T-cell (primary cell): Measurements from ENCODE around the gene JARID2. TPM values are rescaled to one million over a fixed set of nuclear protein-coding genes. Genes with fewer than 3 reads are reported as not detected.

ENCODE experiments used
- ATAC-seq, 4 experiments: fragments of 200-7000 bp in 3 of 4; fragments of 150-1000 bp in 1 of 4; cut with Tn5 transposase; replicated peaks in 1 of 4; 1 replicate in 3 of 4; 2 replicates in 1 of 4; pipeline ENCODE4 v1.10.0; 2021; ENCODE audit warnings: moderate library complexity in 3 of 4, mild to moderate bottlenecking in 2 of 4, moderate number of reproducible peaks in 1 of 4
- CTCF ChIA-PET, 2 donors: fragments of 300-600 bp; sonication (Branson Sonifier 250); formaldehyde crosslinking; loops; one replicate each; lab custom pipeline; 2022; ENCODE audit warnings: antibody characterized with exemption in 2 of 2; lab: Charles Lee
- POLR2A ChIA-PET, 2 donors: fragments of 300-600 bp; sonication (Branson Sonifier 250); formaldehyde crosslinking; loops; one replicate each; lab custom pipeline; 2022; ENCODE audit warnings: antibody characterized with exemption in 2 of 2; lab: Charles Lee
- DNase-seq, 35 experiments: peaks; one replicate each; pipeline versions ENCODE4 v3.0.0 to v3.0.0-alpha.2; 2013 to 2023
- H3K27ac ChIP-seq: one replicate; pipeline ENCODE4 v1.5.1; 2013; ENCODE audit warnings: low read length
- H3K27me3 ChIP-seq, 2 experiments: replicated peaks in 1 of 2; 1 replicate in 1 of 2; 2 replicates in 1 of 2; pipeline versions ENCODE4 v1.6.1 to v1.7.0; 2013; ENCODE audit warnings: low read length in 1 of 2, mixed read lengths in 1 of 2; ENCODE audit not compliant: control insufficient read depth in 2 of 2, insufficient read depth in 2 of 2; ENCODE audit errors: extremely low read depth in 1 of 2
- H3K36me3 ChIP-seq, 2 donors: 1 replicate in 1 of 2; 2 replicates in 1 of 2; pipeline versions ENCODE4 v1.6.1 to v1.7.0; 2013; ENCODE audit warnings: low read length in 1 of 2; ENCODE audit not compliant: control insufficient read depth in 2 of 2, insufficient read depth in 1 of 2; ENCODE audit errors: extremely low read depth in 1 of 2
- H3K4me1 ChIP-seq, 2 experiments: 1 replicate in 1 of 2; 2 replicates in 1 of 2; pipeline versions ENCODE4 v1.6.1 to v1.7.0; 2013; ENCODE audit warnings: low read length in 2 of 2, mixed read lengths in 1 of 2; ENCODE audit not compliant: insufficient read depth in 2 of 2, control insufficient read depth in 1 of 2; ENCODE audit errors: extremely low read depth in 1 of 2
- H3K4me3 ChIP-seq, 2 donors: 1 replicate in 1 of 2; 2 replicates in 1 of 2; pipeline versions ENCODE4 v1.5.1 to v1.7.0; 2013; ENCODE audit warnings: mild to moderate bottlenecking in 2 of 2, low read length in 1 of 2, moderate library complexity in 1 of 2; ENCODE audit not compliant: control insufficient read depth in 1 of 2; ENCODE audit errors: extremely low read depth in 1 of 2
- H3K9me3 ChIP-seq: 2 replicates; pipeline ENCODE4 v1.7.0; 2013
- H3K27ac Mint-ChIP-seq, 2 donors: one replicate each; pipeline ENCODE4 v1.8.0; 2020 to 2021; ENCODE audit warnings: mild to moderate bottlenecking in 2 of 2, mixed read lengths in 2 of 2
- H3K27me3 Mint-ChIP-seq, 2 donors: one replicate each; pipeline ENCODE4 v1.8.0; 2021 to 2022; ENCODE audit warnings: mixed read lengths in 2 of 2
- H3K36me3 Mint-ChIP-seq: one replicate; pipeline ENCODE4 v1.8.0; 2021; ENCODE audit warnings: mixed read lengths
- H3K4me1 Mint-ChIP-seq, 3 donors: one replicate each; pipeline ENCODE4 v1.8.0; 2020 to 2022; ENCODE audit warnings: mixed read lengths in 3 of 3, mild to moderate bottlenecking in 1 of 3
- H3K4me3 Mint-ChIP-seq, 3 donors: one replicate each; pipeline ENCODE4 v1.8.0; 2020 to 2022; ENCODE audit warnings: mild to moderate bottlenecking in 3 of 3, mixed read lengths in 3 of 3, moderate library complexity in 3 of 3
- H3K9me3 Mint-ChIP-seq, 3 donors: one replicate each; pipeline ENCODE4 v1.8.0; 2020 to 2022; ENCODE audit warnings: mixed read lengths in 3 of 3
- WGBS: methylation state at CpG from one replicate; pipeline ENCODE4 v1.1.5; 2013; ENCODE audit warnings: missing lambda C conversion rate; ENCODE audit not compliant: insufficient coverage; 5-methylcytosine and 5-hydroxymethylcytosine counted together
- total RNA-seq, 35 experiments: library from RNA in 6 of 35; stranded (reverse) in 6 of 35; fragments of 120-200 nt in 1 of 35; gene quantifications; one replicate each; pipeline versions ENCODE4 v1.2.1 to v1.2.4 and lab custom pipeline; 2013 to 2026

JARID2 gene
- total RNA-seq, 5 donors from 2014 or later (not counting 1 experiment from before 2014, with no cell fraction given) = 19.8 to 27.9 (median 21.6) TPM

DNA sequence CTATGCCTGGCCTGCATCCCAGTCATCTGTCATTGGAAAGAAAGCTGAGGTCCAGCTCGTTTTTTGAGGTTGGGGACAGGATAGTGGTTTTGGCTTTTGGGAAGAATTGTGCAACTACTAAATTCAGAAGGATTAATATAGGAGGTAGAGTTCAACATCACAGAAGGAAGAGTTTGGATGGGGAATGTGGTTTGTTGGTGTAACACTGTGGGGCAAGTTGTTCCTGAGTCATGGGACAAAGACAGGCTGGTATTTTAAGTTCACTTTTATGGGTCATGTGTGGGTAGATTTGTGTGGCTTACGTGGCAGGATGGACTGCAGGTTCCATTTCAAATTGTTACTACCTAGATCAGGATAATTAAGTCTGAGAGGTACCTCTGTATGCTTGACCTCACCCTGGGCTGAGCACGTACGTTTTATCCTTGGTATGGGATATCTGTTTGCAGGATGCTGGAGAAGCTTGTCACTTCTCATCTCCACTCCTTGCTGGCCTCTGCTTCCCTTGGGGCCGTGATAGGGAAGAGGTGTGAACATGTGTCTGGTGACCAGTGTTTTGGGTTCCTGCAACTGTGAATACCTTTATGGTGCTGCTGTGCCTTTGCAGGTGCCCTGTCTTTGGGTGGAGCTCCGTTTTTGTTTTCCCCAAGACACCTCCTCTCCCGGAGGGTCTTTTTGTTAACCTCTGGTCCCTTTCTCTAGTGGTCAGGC is 177.6 kb downstream of the JARID2 start:
- ChIA-PET CTCF (interaction anchor here (0.8 to 1.0 kb wide), 2 partner anchors 17 kb away, joined by 3 to 6 read pairs; no protein-coding TSS in a partner anchor), POLR2A (interaction anchor here in 1 of 2 donors (0.5 kb wide), 1 partner anchor 817 kb away, joined by 3 read pairs; no protein-coding TSS in a partner anchor)
- Mint-ChIP-seq H3K4me3 (peak overlapping the region in 1 of 3 donors; percentile 66), H3K27me3 (no peaks in the 10 kb centered on the region), H3K9me3 (peaks cover 0 to 15% (median 6%) of the 10 kb centered on the region in 3 donors), H3K27ac (no peak overlapping the region), H3K36me3 (peaks cover 31% of the 10 kb centered on the region), H3K4me1 (peaks cover 70 to 76% (median 74%) of the 10 kb centered on the region in 3 donors)
- ATAC-seq (no peak), DNase-seq (no peak)
- H3K9me3 ChIP-seq = no peaks in the 10 kb centered on the region
- H3K27me3 ChIP-seq = no peaks in the 10 kb centered on the region
- no peak overlapping the region for H3K27ac ChIP-seq
- peaks cover 31 to 44% of the 10 kb centered on the region in 2 experiments for H3K4me1 ChIP-seq
- no peak overlapping the region for H3K4me3 ChIP-seq
- 85% methylated on average over 4 of the region's 7 CpGs for WGBS
- H3K36me3 ChIP-seq = peaks cover 0 to 2% of the 10 kb centered on the region in 2 donors

DNA sequence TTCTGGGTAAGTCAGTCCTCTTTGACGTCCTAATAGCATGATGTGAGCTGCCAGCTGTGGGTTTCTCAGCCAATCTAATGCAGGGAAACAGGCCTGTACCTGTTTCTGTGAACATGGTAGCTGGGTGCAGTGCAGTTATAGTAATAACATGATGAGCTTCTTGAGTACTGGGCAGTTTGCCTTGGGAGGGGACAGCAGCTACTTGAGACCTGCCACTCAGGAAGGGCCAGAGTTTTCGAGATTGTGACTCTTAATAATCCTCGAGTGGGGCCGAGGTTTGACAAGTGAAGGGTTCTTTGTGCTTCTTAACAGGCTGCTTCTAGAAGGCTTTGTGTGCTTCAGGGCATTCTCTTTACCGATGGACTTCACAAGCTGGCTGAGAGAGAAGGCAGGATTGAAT is 180.1 kb downstream of the JARID2 start:
- Mint-ChIP-seq H3K9me3 (no peaks in the 10 kb centered on the region), H3K4me1 (peaks cover 82 to 88% (median 85%) of the 10 kb centered on the region in 3 donors), H3K4me3 (no peak overlapping the region), H3K27ac (peak overlapping the region in 1 of 2 donors; percentile 19), H3K27me3 (no peaks in the 10 kb centered on the region), H3K36me3 (peaks cover 15% of the 10 kb centered on the region)
- POLR2A ChIA-PET = no interaction called here
- Histone ChIP-seq H3K9me3 (no peaks in the 10 kb centered on the region), H3K4me3 (no peak overlapping the region), H3K4me1 (peaks cover 28 to 38% of the 10 kb centered on the region in 2 experiments), H3K27ac (no peak overlapping the region), H3K27me3 (no peaks in the 10 kb centered on the region), H3K36me3 (peaks cover 0 to 2% of the 10 kb centered on the region in 2 donors)
- no peak for DNase-seq
- no peak for ATAC-seq
- CTCF ChIA-PET = interaction anchor here (0.5 to 0.6 kb wide), 3 partner anchors 13 to 93 kb away, joined by 3 read pairs; no protein-coding TSS in a partner anchor
- 98% methylated on average over 5 of the region's 5 CpGs for WGBS

GRCh38 chr6:15426395-15426794 is 180.5 kb downstream of the JARID2 start:
- ChIA-PET POLR2A (no interaction called here), CTCF (interaction anchor here (0.5 to 0.6 kb wide), 2 partner anchors 45 to 94 kb away, joined by 3 read pairs; no protein-coding TSS in a partner anchor)
- Histone ChIP-seq H3K9me3 (no peaks in the 10 kb centered on the region), H3K36me3 (peaks cover 0 to 2% of the 10 kb centered on the region in 2 donors), H3K4me3 (no peak overlapping the region), H3K4me1 (peaks cover 26 to 36% of the 10 kb centered on the region in 2 experiments), H3K27ac (no peak overlapping the region), H3K27me3 (no peaks in the 10 kb centered on the region)
- H3K27ac Mint-ChIP-seq = no peak overlapping the region
- H3K4me1 Mint-ChIP-seq = peaks cover 82 to 88% (median 85%) of the 10 kb centered on the region in 3 donors
- H3K27me3 Mint-ChIP-seq = no peaks in the 10 kb centered on the region
- DNase-seq (no peak), ATAC-seq (no peak)
- no CpG with 5 or more reads among the region's 2 CpGs for WGBS
- peaks cover 15% of the 10 kb centered on the region for H3K36me3 Mint-ChIP-seq
- H3K9me3 Mint-ChIP-seq = no peaks in the 10 kb centered on the region
- no peak overlapping the region for H3K4me3 Mint-ChIP-seq

- Histone ChIP-seq H3K9me3 (no peaks in the 10 kb centered on the region), H3K36me3 (peaks cover 0 to 2% of the 10 kb centered on the region in 2 donors), H3K4me1 (peaks cover 24 to 34% of the 10 kb centered on the region in 2 experiments), H3K4me3 (no peak overlapping the region), H3K27ac (no peak overlapping the region), H3K27me3 (no peaks in the 10 kb centered on the region)
- ATAC-seq = no peak
- ChIA-PET CTCF (no interaction called here), POLR2A (no interaction called here)
- WGBS = 100% methylated on average over 2 of the region's 3 CpGs
- H3K27ac Mint-ChIP-seq = no peak overlapping the region
- H3K27me3 Mint-ChIP-seq = no peaks in the 10 kb centered on the region
- H3K36me3 Mint-ChIP-seq = peaks cover 15% of the 10 kb centered on the region
- DNase-seq = no peak
- no peaks in the 10 kb centered on the region for H3K9me3 Mint-ChIP-seq
- peaks cover 82 to 88% (median 85%) of the 10 kb centered on the region in 3 donors for H3K4me1 Mint-ChIP-seq
- H3K4me3 Mint-ChIP-seq = peak overlapping the region in 1 of 3 donors; percentile 32
Measured at GRCh38 chr6:15426901-15427300, 181.0 kb downstream of the JARID2 start.

GRCh38 chr6:15427331-15428070 is 181.6 kb downstream of the JARID2 start:
- Mint-ChIP-seq H3K27ac (peak overlapping the region in 1 of 2 donors; percentile 25), H3K4me3 (peak overlapping the region in 1 of 3 donors; percentile 32), H3K9me3 (no peaks in the 10 kb centered on the region), H3K27me3 (no peaks in the 10 kb centered on the region), H3K4me1 (peaks cover 82 to 88% (median 85%) of the 10 kb centered on the region in 3 donors), H3K36me3 (peaks cover 15% of the 10 kb centered on the region)
- ChIA-PET CTCF (no interaction called here), POLR2A (interaction anchor here in 1 of 2 donors (0.5 kb wide), 1 partner anchor 25 kb away, joined by 3 read pairs; no protein-coding TSS in a partner anchor)
- Histone ChIP-seq H3K36me3 (peaks cover 0 to 2% of the 10 kb centered on the region in 2 donors), H3K9me3 (no peaks in the 10 kb centered on the region), H3K4me3 (peak overlapping the region in 1 of 2 donors; percentile 32), H3K27me3 (no peaks in the 10 kb centered on the region), H3K4me1 (peaks cover 24 to 34% of the 10 kb centered on the region in 2 experiments), H3K27ac (no peak overlapping the region)
- DNase-seq (no peak), ATAC-seq (peak in 1 of 4 experiments; percentile 61)
- 94% methylated on average over 2 of the region's 5 CpGs for WGBS
